Measurements from ENCODE around the gene LYSMD1. TPM values are rescaled to one million over a fixed set of nuclear protein-coding genes. Genes with fewer than 3 reads are reported as not detected.
"Not testable (repeated sequence)": the region's sequence is repeated elsewhere in the genome, so short reads cannot be mapped to it uniquely, and the experiment has no call there.

LYSMD1 gene
- total RNA-seq, 1 donor from 2014 or later: 0.85 TPM

DNA sequence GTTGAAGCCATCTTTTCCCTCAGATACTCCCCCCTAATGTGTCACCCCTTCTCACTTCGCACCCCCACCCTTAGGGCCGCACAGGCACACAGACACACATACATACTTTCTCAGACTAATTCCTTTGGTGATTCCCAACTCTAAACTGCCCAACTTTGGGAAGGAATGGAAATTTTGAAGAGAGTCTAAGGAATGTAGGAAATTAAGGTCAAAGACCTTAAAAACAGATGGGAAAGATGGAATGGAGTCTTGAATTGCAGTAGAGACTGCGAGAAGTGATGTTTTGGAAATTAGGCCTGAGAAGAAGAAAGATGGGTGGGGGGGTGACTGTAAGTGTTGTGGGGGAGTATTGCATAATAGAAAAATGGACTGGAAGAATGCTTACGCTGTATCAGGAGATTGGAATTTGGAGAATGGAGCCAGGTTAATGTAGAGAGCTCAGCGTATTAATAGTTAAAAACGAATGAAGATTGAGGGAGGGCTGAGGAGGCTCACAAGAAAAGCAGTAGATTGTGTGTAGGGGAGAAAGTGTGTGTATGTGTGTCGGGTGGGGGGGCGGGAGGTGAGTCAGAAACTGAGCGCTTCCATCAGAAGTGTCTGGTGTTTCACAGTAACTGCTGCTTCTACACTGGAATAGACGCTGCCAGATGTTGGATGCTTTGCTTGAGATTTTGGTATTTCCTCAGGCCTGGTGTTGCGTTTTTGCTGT is 34.3 kb upstream of the LYSMD1 start:
- Histone ChIP-seq H3K27me3 (no peaks in the 10 kb centered on the region), H3K27ac (peak overlapping the region; percentile 84 to 85), H3K4me1 (peaks cover 5 to 23% of the 10 kb centered on the region in 2 donors), H3K4me3 (peak overlapping the region; percentile 74 to 82), H3K9me3 (no peaks in the 10 kb centered on the region), H3K36me3 (peaks cover 4 to 6% of the 10 kb centered on the region in 2 donors)
- TF ChIP-seq, protein P1, sequence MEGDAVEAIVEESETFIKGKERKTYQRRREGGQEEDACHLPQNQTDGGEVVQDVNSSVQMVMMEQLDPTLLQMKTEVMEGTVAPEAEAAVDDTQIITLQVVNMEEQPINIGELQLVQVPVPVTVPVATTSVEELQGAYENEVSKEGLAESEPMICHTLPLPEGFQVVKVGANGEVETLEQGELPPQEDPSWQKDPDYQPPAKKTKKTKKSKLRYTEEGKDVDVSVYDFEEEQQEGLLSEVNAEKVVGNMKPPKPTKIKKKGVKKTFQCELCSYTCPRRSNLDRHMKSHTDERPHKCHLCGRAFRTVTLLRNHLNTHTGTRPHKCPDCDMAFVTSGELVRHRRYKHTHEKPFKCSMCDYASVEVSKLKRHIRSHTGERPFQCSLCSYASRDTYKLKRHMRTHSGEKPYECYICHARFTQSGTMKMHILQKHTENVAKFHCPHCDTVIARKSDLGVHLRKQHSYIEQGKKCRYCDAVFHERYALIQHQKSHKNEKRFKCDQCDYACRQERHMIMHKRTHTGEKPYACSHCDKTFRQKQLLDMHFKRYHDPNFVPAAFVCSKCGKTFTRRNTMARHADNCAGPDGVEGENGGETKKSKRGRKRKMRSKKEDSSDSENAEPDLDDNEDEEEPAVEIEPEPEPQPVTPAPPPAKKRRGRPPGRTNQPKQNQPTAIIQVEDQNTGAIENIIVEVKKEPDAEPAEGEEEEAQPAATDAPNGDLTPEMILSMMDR (IDR thresholded peaks at IDR 0.05): no peak
- intact Hi-C loops (cut with DNase I): loop anchor here (2.0 kb wide), 1 partner anchor 35 kb away; the partner anchor contains the start of gene LYSMD1
- DNase-seq (ENCODE audit: low spot score in 2 of 2): peak in 1 of 2 donors; percentile 73

DNA sequence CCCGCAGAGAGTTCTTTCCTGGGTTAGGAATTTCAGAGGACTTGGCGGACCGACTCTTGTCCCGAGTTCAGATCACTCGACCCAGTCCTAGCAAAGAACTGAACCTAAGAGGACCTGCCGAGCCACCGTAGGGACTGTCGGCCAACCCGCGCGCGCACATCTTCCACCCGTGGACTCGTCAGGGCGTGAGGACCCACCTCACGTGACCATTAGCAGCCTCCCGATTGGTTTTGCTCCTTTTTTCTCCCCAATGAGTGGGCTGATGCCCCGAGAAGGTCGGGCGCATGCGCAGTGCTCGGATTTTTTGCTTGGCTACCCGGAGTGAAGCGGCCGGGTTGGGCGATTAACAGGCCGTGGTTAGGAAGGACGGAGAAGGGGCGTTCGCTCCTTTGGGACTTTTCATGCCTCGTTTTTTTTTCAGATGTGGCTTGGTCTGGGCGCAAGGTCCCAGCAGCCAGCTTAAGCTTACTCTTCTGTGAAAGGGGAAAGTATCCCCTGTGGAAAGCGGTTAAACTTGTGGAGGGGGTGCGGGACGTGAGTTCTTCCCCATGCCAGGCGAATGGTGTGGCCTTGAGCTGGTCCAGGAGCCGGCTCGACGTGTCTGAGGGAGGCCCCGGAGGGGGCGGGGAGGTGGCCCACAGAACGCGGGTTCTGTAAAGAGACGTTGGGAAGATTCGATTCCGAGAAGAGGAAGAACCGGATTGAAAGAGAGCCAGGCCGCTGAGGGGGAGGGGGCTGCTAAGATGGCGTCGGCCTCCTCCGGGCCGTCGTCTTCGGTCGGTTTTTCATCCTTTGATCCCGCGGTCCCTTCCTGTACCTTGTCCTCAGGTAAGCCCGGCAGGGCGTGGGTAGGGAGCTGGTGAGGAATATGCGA is 32.8 kb upstream of the LYSMD1 start, which contains the start of gene PIP5K1A:
TSS of gene PIP5K1A (plus strand) at position 299 of the 874 bp plus-strand sequence. CDS start at position 744, 445 bp downstream.
- H3K9me3 ChIP-seq: no peaks in the 10 kb centered on the region
- DNase-seq (ENCODE audit: low spot score in 2 of 2): peak; percentile 95 to 99
- H3K27me3 ChIP-seq: no peaks in the 10 kb centered on the region
- intact Hi-C loops (cut with DNase I): loop anchor here (1.0 to 2.0 kb wide), 2 partner anchors 34 to 56 kb away; partner anchors contain the start of genes LYSMD1 and PSMD4
- H3K4me1 ChIP-seq: peaks cover 5 to 23% of the 10 kb centered on the region in 2 donors
- TF ChIP-seq, protein P1 (IDR thresholded peaks at IDR 0.05): no peak
- H3K4me3 ChIP-seq: peak within 1 kb of the TSS; percentile 74 to 82
- H3K27ac ChIP-seq: peak within 1 kb of the TSS; percentile 84 to 85
- peaks cover 4 to 6% of the 10 kb centered on the region in 2 donors for H3K36me3 ChIP-seq

DNA sequence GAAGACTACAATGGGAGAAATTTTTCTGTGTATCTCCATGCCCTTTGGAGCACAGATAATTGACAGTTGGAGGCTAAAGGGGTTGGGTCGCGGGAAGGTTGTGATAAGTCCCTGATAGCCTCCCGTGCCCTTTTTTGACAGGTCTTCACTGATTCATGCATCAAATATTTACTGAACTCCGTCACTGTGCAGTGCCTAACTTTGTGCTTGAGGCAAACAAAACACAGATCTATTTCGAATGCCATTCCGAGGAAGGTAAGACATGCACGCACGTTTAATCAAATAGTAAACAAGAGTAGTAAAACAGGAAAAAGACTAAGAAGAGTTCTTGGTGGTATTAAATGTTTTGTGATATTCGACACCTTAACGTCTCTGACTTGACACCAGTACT is 32.2 kb upstream of the LYSMD1 start:
- no peaks in the 10 kb centered on the region for H3K27me3 ChIP-seq
- no peak for DNase-seq (ENCODE audit: low spot score in 2 of 2)
- peak overlapping the region; percentile 74 to 82 for H3K4me3 ChIP-seq
- TF ChIP-seq, protein P1 (IDR thresholded peaks at IDR 0.05): no peak
- peaks cover 5 to 23% of the 10 kb centered on the region in 2 donors for H3K4me1 ChIP-seq
- H3K36me3 ChIP-seq: peaks cover 1 to 3% of the 10 kb centered on the region in 2 donors
- H3K9me3 ChIP-seq: no peaks in the 10 kb centered on the region
- intact Hi-C loops (cut with DNase I): loop anchor here (1.0 to 2.0 kb wide), 2 partner anchors 33 to 56 kb away; partner anchors contain the start of genes LYSMD1 and PSMD4
- H3K27ac ChIP-seq: peak overlapping the region; percentile 84 to 85

DNA sequence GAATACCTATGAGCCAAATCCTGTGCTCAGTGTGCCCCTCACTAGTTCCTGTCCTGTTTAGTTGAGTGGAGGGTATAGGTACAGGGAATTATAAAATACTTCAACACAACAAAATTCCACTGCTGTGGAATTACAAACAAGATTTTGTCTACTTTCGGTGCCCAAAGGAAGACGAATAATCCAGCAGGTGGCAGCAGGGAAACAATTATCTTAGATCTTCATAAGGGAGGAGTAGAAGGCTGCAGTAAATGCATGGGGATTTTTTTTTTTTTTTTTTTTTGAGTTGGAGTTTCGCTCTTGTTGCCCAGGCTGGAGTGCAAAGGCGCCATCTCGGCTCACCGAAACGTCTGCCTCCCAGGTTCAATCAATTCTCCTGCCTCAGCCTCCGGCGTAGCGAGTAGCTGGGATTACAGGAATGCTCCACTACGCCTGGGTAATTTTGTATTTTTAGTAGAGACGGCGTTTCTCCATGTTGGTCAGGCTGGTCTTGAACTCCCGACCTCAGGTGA is 30.6 kb upstream of the LYSMD1 start:
- H3K9me3 ChIP-seq: no peaks in the 10 kb centered on the region
- intact Hi-C loops (cut with DNase I): no loop called here
- H3K27me3 ChIP-seq: no peaks in the 10 kb centered on the region
- peak overlapping the region; percentile 3 to 10 for H3K4me3 ChIP-seq
- DNase-seq (ENCODE audit: low spot score in 2 of 2): peak in 1 of 2 donors; percentile 83
- H3K36me3 ChIP-seq: no peaks in the 10 kb centered on the region
- H3K27ac ChIP-seq: peak overlapping the region; percentile 26 to 41
- H3K4me1 ChIP-seq: peaks cover 5 to 19% of the 10 kb centered on the region in 2 donors
- TF ChIP-seq, protein P1 (IDR thresholded peaks at IDR 0.05): peak; percentile 21 to 49 (median 36)

DNA sequence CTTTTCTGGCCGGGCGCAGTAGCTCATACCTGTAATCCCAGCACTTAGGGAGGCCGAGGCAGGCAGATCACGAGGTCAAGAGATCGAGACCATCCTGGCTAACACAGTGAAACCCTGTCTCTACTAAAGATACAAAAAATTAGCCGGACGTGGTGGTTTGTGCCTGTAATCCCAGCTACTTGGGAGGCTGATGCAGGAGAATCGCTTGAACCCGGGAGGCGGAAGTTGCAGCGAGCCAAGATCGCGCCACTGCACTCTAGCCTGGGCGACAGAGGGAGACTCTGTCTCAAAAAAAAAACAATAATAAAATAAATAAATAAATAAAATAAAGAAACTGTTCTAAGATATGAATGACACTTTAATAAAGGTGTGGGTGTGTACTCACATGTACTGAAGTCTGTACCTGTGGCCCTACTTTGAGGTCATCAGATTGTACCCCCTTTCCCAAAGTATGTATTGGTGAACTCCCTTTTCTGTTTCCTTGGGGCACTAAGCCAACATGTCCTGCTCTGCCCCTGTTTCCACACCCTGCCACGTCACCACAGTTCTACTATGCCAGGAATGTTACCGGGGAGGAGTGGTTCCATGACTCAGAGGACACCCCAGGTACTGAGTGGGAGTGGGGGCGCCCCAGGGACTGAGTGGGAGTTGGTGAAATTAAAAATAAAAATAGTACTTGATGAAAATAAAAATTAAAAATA is 29.3 kb upstream of the LYSMD1 start:
- H3K27ac ChIP-seq; H3K4me3 ChIP-seq; intact Hi-C loops (cut with DNase I); H3K9me3 ChIP-seq; H3K27me3 ChIP-seq; H3K36me3 ChIP-seq; H3K4me1 ChIP-seq: not testable (repeated sequence)
- peak; percentile 19 to 86 for DNase-seq (ENCODE audit: low spot score in 2 of 2)
